ENCODE data around the gene NT5E. TPM values are rescaled to one million over a fixed set of nuclear protein-coding genes. Genes with fewer than 3 reads are reported as not detected.

The NT5E gene
- total RNA-seq = 235 and 363 TPM in 2 replicates

GRCh38 chr6:85449818-85450759 is at the start of gene NT5E:
NT5E (plus strand) TSS chr6:85450083; CDS start chr6:85450140, 57 bp downstream.

Other genes with a start within 250 kb of the NT5E start
- 118 and 120 TPM in 2 replicates for gene SNX14, start 143.8 kb downstream of the NT5E start, total RNA-seq
- gene SYNCRIP, start 192.8 kb downstream of the NT5E start, total RNA-seq = 37.5 and 44.3 TPM in 2 replicates

Measured in smooth muscle cell of bladder (primary cell).